ENCODE data around the gene KCNK3.
"Not testable (repeated sequence)": the region's sequence is repeated elsewhere in the genome, so short reads cannot be mapped to it uniquely, and the experiment has no call there.

The KCNK3 gene

DNA sequence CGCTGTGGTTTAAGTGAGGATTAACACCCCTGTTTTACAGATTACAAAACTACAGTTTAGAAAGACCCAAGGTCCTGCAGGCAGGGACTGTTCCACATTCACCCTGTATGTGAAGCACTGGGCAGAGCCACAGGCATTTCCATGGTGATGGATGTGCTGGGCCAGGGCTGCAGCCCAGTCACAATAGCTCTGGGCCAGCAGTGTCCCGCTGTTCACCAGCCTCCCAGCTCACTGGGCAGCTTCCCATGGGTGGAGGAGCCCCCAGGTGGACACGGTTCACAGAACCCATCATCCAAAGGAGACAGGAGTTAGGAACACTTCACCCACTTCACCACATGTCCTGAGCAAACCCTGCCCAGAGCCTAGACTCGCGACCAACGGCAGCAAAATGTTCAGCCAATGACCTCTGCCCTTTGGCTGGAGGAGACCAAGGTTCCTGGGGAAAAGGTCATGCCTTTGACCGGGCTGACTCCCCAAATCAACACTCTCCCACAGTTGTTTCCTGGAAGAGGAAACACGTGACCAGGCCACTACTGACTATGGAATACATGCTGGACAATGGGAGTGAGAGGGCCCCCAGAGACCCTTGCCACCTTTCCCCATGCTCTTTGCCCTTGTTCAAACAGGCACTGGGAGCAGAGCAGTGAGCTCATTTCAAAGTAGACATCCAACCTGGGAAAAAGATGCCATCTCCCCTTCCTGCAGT lies 43.5 kb downstream of the KCNK3 start:
- Mint-ChIP-seq H3K36me3 (no peaks in the 10 kb centered on the region), H3K9me3 (ENCODE audit: low read depth) (no peaks in the 10 kb centered on the region), H3K27me3 (peaks cover 5% of the 10 kb centered on the region), H3K4me3 (no peak overlapping the region), H3K27ac (no peak overlapping the region), H3K4me1 (ENCODE audit: low read depth) (peaks cover 4% of the 10 kb centered on the region)

- peaks cover 3% of the 10 kb centered on the region for H3K27me3 Mint-ChIP-seq
- H3K4me3 Mint-ChIP-seq, result no peak overlapping the region
- peaks cover 10% of the 10 kb centered on the region for H3K4me1 Mint-ChIP-seq (ENCODE audit: low read depth)
Observed at GRCh38 chr2:26737221-26737620, 44.7 kb downstream of the KCNK3 start.

GRCh38 chr2:26738481-26738880 lies 46.0 kb downstream of the KCNK3 start:
- Mint-ChIP-seq H3K4me3 (no peak overlapping the region), H3K27ac (no peak overlapping the region), H3K27me3 (peaks cover 3% of the 10 kb centered on the region), H3K4me1 (ENCODE audit: low read depth) (peaks cover 10% of the 10 kb centered on the region), H3K9me3 (ENCODE audit: low read depth) (no peaks in the 10 kb centered on the region), H3K36me3 (no peaks in the 10 kb centered on the region)

More at GRCh38 chr2:26737221-26737620, 44.7 kb downstream of the KCNK3 start:
- Mint-ChIP-seq H3K27ac (no peak overlapping the region), H3K9me3 (ENCODE audit: low read depth) (no peaks in the 10 kb centered on the region), H3K36me3 (no peaks in the 10 kb centered on the region)

GRCh38 chr2:26739514-26739913 lies 47.0 kb downstream of the KCNK3 start:
- Mint-ChIP-seq H3K4me3 (no peak overlapping the region), H3K27ac (no peak overlapping the region), H3K36me3 (no peaks in the 10 kb centered on the region), H3K4me1 (ENCODE audit: low read depth) (peaks cover 10% of the 10 kb centered on the region), H3K9me3 (ENCODE audit: low read depth) (no peaks in the 10 kb centered on the region), H3K27me3 (peaks cover 3% of the 10 kb centered on the region)

GRCh38 chr2:26740346-26740745 lies 47.8 kb downstream of the KCNK3 start:
- Mint-ChIP-seq H3K27ac (no peak overlapping the region), H3K36me3 (no peaks in the 10 kb centered on the region), H3K9me3 (ENCODE audit: low read depth) (no peaks in the 10 kb centered on the region), H3K4me1 (ENCODE audit: low read depth) (peaks cover 10% of the 10 kb centered on the region), H3K4me3 (no peak overlapping the region), H3K27me3 (peaks cover 3% of the 10 kb centered on the region)

DNA sequence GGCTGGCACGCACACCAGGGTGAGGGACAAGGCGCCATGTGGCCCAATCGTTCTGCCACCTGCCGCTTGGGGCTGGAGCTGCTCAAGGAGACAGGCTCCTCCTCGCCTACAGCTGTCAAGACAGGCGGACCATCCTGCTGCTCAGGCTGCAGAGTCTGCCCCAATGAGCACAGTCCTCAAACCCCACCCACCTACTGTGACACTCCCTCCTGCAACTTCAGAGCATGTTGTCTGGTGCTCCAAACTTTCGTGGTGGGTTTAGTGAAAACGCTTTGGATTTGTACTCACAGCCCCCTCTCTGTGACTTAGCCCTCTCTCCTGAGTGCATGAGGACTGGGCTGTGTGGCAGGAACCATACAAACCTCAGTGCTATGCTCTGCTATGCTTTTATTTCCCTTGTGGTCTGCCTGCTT lies 48.4 kb downstream of the KCNK3 start:
- Mint-ChIP-seq H3K9me3 (ENCODE audit: low read depth) (no peaks in the 10 kb centered on the region), H3K36me3 (no peaks in the 10 kb centered on the region), H3K27ac (no peak overlapping the region), H3K4me3 (no peak overlapping the region), H3K27me3 (peaks cover 3% of the 10 kb centered on the region), H3K4me1 (ENCODE audit: low read depth) (peaks cover 10% of the 10 kb centered on the region)

DNA sequence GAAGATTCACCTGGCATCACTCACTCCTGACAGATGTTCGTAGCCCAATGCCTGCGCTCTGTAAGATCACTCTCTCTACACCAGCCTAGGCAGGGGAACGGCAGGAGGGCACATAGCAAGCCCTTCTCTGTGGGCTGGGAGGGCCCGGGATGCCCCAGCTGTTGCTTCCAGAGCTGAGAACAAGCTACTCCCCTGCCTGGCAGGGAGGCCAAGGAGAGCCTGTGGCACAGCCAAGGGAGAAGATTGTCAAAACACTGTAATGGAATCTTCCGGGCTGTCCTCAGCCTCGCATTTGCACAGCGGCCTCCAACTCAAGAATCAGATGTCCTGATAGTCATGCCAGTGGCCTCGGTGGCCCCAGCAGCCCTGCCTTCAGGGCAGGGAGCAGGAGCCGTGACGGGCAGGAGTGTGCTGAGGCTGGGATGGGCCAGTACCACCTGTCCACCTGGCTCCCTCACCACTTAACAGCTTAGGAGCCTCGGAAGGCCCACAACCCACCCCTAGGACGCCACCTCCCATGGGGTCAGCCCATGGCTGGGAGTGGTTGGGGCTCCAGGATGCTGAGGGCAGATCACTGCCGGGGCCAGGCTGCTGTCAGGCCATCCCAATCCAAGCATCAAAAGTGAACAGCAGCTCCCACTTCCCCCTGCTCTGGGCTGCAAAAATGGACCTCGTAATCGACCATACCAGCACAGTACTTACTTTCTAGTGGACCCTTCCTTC lies 49.7 kb downstream of the KCNK3 start:
- no peak overlapping the region for H3K4me3 Mint-ChIP-seq
- no peaks in the 10 kb centered on the region for H3K9me3 Mint-ChIP-seq (ENCODE audit: low read depth)

GRCh38 chr2:26743852-26744251 lies 51.3 kb downstream of the KCNK3 start:
- Mint-ChIP-seq H3K4me1 (ENCODE audit: low read depth) (peaks cover 10% of the 10 kb centered on the region), H3K4me3 (no peak overlapping the region), H3K9me3 (ENCODE audit: low read depth) (no peaks in the 10 kb centered on the region), H3K36me3 (no peaks in the 10 kb centered on the region), H3K27me3 (no peaks in the 10 kb centered on the region), H3K27ac (no peak overlapping the region)

More for the DNA sequence above, 49.7 kb downstream of the KCNK3 start:
- Mint-ChIP-seq H3K27me3 (peaks cover 1% of the 10 kb centered on the region), H3K36me3 (no peaks in the 10 kb centered on the region), H3K27ac (no peak overlapping the region), H3K4me1 (ENCODE audit: low read depth) (peaks cover 10% of the 10 kb centered on the region)

DNA sequence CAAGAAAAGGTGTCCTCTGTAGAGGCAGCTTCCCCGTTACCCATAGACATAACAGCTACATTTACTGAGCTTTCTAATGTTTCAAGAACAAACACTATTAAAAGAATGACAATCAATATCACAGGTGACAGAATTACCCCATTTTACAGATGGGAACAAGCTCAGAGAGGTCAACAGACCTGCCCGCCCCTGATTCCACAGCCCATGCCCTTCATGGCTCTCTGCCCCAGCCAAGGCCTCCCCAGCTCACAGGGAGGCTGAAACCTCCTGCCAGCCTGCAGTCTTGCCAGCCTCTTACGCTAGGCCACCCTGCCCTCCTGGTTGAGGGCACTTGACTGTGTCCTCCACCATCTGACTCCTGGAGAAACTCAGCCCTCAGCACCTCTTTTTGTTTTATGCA lies 52.4 kb downstream of the KCNK3 start:
- Mint-ChIP-seq H3K4me1 (ENCODE audit: low read depth) (peaks cover 10% of the 10 kb centered on the region), H3K27ac (no peak overlapping the region), H3K36me3 (no peaks in the 10 kb centered on the region), H3K4me3 (no peak overlapping the region), H3K9me3 (ENCODE audit: low read depth) (no peaks in the 10 kb centered on the region), H3K27me3 (no peaks in the 10 kb centered on the region)

GRCh38 chr2:26745609-26746327 lies 53.2 kb downstream of the KCNK3 start:
- H3K36me3 Mint-ChIP-seq, result no peaks in the 10 kb centered on the region
- H3K27me3 Mint-ChIP-seq, result no peaks in the 10 kb centered on the region
- no peak overlapping the region for H3K4me3 Mint-ChIP-seq
- H3K4me1 Mint-ChIP-seq (ENCODE audit: low read depth), result peaks cover 8% of the 10 kb centered on the region
- no peaks in the 10 kb centered on the region for H3K9me3 Mint-ChIP-seq (ENCODE audit: low read depth)
- no peak overlapping the region for H3K27ac Mint-ChIP-seq

DNA sequence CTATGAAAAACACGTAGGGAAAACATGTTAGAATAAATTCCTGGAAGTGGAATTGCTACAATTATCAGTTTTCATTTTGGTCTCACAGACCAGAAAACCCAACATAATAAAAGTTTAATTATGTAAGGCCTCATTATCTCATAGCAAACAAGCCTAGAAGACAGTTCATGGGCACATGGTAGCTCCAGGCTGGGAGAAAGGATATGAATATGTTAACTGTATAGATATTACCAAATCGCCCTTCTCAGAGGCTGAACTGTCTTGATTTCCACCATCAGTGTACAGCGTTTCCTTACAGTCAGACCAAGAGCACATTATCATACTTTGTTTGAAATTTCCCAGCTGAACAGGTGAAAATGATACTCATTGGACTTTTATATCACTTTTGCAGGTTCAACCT lies 54.4 kb downstream of the KCNK3 start:
- Mint-ChIP-seq H3K9me3 (ENCODE audit: low read depth) (no peaks in the 10 kb centered on the region), H3K36me3 (no peaks in the 10 kb centered on the region), H3K4me3 (no peak overlapping the region), H3K27ac (no peak overlapping the region), H3K27me3 (no peaks in the 10 kb centered on the region), H3K4me1 (ENCODE audit: low read depth) (no peaks in the 10 kb centered on the region)

DNA sequence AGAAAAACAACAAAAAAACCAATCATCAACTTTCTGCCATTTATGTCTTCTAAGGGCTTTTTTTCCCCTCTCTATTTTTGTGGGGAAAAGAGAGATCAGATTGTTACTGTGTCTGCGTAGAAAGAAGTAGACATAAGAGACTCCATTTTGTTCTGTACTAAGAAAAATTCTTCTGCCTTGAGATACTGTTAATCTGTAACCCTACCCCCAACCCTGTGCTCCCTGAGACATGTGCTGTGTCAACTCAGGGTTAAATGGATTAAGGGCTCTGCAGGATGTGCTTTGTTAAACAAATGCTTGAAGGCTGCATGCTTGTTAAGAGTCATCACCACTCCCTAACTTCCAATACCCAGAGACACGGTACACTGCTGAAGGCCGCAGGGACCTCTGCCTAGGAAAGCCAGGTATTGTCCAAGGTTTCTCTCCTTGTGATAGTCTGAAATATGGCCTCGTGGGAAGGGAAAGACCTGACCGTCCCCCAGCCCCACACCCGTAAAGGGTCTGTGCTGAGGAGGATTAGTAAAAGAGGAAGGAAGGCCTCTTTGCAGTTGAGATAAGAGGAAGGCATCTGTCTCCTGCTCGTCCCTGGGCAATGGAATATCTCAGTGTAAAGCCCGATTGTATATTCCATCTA lies 57.4 kb downstream of the KCNK3 start:
- H3K27ac Mint-ChIP-seq; H3K4me1 Mint-ChIP-seq (ENCODE audit: low read depth); H3K27me3 Mint-ChIP-seq; H3K9me3 Mint-ChIP-seq (ENCODE audit: low read depth); H3K4me3 Mint-ChIP-seq; H3K36me3 Mint-ChIP-seq: not testable (repeated sequence)

DNA sequence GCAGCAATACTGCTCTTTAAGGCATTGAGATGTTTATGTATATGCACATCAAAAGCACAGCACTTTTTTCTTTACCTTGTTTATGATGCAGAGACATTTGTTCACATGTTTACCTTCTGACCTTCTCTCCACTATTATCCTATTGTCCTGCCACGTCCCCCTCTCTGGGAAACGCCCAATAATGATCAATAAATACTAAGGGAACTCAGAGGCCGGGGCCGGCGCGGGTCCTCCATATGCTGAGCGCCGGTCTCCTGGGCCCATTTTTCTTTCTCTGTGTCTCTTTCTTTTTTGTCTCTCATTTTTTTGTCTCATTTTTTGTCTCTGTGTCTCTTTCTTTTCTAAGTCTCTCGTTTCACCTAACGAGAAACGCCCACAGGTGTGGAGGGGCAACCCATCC lies 57.9 kb downstream of the KCNK3 start:
- not testable (repeated sequence) for H3K4me3 Mint-ChIP-seq; H3K27ac Mint-ChIP-seq; H3K27me3 Mint-ChIP-seq; H3K4me1 Mint-ChIP-seq (ENCODE audit: low read depth); H3K36me3 Mint-ChIP-seq; H3K9me3 Mint-ChIP-seq (ENCODE audit: low read depth)

- H3K9me3 Mint-ChIP-seq (ENCODE audit: low read depth), result no peaks in the 10 kb centered on the region
- no peak overlapping the region for H3K27ac Mint-ChIP-seq
- no peaks in the 10 kb centered on the region for H3K4me1 Mint-ChIP-seq (ENCODE audit: low read depth)
- no peak overlapping the region for H3K4me3 Mint-ChIP-seq
- H3K27me3 Mint-ChIP-seq, result no peaks in the 10 kb centered on the region
- peaks cover 2% of the 10 kb centered on the region for H3K36me3 Mint-ChIP-seq
Observed at GRCh38 chr2:26752656-26753055, 60.1 kb downstream of the KCNK3 start.

DNA sequence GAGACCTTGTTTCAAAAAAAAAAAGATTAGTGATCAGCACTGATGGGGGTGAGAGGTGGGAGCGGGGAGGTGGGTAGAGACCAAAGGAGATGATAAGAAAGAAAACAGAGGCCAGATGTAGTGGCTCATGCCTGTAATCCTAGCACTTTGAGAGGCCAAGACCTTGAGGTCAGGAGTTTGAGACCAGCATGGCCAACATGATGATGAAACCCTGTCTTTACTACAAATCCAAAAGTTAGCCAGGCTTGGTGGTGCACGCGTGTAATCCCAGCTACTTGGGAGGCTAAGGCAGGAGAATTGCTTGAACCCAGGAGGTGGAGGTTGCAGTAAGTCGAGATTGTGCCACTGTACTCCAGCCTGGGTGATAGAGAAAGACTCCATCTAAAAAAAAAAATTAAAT lies 62.0 kb downstream of the KCNK3 start:
- Mint-ChIP-seq H3K9me3 (ENCODE audit: low read depth) (no peaks in the 10 kb centered on the region), H3K27ac (no peak overlapping the region), H3K4me3 (no peak overlapping the region), H3K4me1 (ENCODE audit: low read depth) (no peaks in the 10 kb centered on the region), H3K27me3 (no peaks in the 10 kb centered on the region), H3K36me3 (peaks cover 2% of the 10 kb centered on the region)
